WTC11 (cell line): ENCODE data around the gene ETNK2. TPM values are rescaled to one million over a fixed set of nuclear protein-coding genes. Genes with fewer than 3 reads are reported as not detected.
A peak's percentile ranks its signal among the peaks of the same experiment; 100 is the strongest.

Experiments
- ATAC-seq: fragments of 200-7000 bp; cut with Tn5 transposase; 2 replicates; pipeline ENCODE4 v1.10.0; 2021; ENCODE audit warnings: mild to moderate bottlenecking, moderate library complexity
- CTCF ChIA-PET: fragments of 300-600 bp; sonication (Branson Sonifier 250); formaldehyde crosslinking; loops from one replicate; lab custom pipeline; 2021; ENCODE audit warnings: antibody characterized with exemption; lab: Charles Lee
- POLR2A ChIA-PET: fragments of 350-600 bp; sonication (Branson Sonifier 250); formaldehyde crosslinking; loops from one replicate; lab custom pipeline; 2021; ENCODE audit warnings: antibody characterized with exemption; lab: Charles Lee
- DNase-seq: peaks from one replicate; pipeline ENCODE4 v3.0.0; 2021; ENCODE audit warnings: low spot score
- H3K27ac Mint-ChIP-seq: 2 replicates; pipeline ENCODE4 v1.8.0; 2021; ENCODE audit warnings: mixed read lengths
- H3K27me3 Mint-ChIP-seq: 2 replicates; pipeline ENCODE4 v1.8.0; 2021; ENCODE audit warnings: low read depth, mild to moderate bottlenecking, moderate library complexity, mixed read lengths
- H3K36me3 Mint-ChIP-seq: 2 replicates; pipeline ENCODE4 v1.8.0; 2021; ENCODE audit warnings: mixed read lengths
- H3K4me1 Mint-ChIP-seq: 2 replicates; pipeline ENCODE4 v1.8.0; 2022; ENCODE audit warnings: mixed read lengths
- H3K4me3 Mint-ChIP-seq: 2 replicates; pipeline ENCODE4 v1.8.0; 2021; ENCODE audit warnings: mild to moderate bottlenecking, moderate library complexity, mixed read lengths
- H3K9me3 Mint-ChIP-seq: 2 replicates; pipeline ENCODE4 v1.8.0; 2021; ENCODE audit warnings: mixed read lengths
- AFF4 ChIP-seq: sonication (generic); formaldehyde crosslinking; IDR thresholded peaks from 2 replicates; pipeline ENCODE4 v1.8.1; 2023; ENCODE audit warnings: mild to moderate bottlenecking, missing genetic modification reagents, borderline replicate concordance
- AR ChIP-seq: fragments of 250-450 bp; sonication (Bioruptor Pico); IDR thresholded peaks from 2 replicates; pipeline ENCODE4 v1.9.0; 2021; ENCODE audit warnings: mild to moderate bottlenecking
- ATF2 ChIP-seq: sonication (generic); formaldehyde crosslinking; IDR thresholded peaks from 2 replicates; pipeline ENCODE4 v1.8.1; 2022; ENCODE audit warnings: low read depth, missing genetic modification reagents, borderline replicate concordance
- ATF6 ChIP-seq: sonication (generic); formaldehyde crosslinking; IDR thresholded peaks from 2 replicates; pipeline ENCODE4 v1.8.1; 2023; ENCODE audit warnings: mild to moderate bottlenecking, missing genetic modification reagents
- E2F1 ChIP-seq: sonication (generic); formaldehyde crosslinking; IDR thresholded peaks from 2 replicates; pipeline ENCODE4 v1.8.0; 2022; ENCODE audit warnings: mild to moderate bottlenecking, missing genetic modification reagents
- FOXJ3 ChIP-seq: sonication (generic); formaldehyde crosslinking; IDR thresholded peaks from 2 replicates; pipeline ENCODE4 v1.9.0; 2021; ENCODE audit warnings: missing genetic modification reagents, mild to moderate bottlenecking, borderline replicate concordance
- GABPB1 ChIP-seq: sonication (generic); formaldehyde crosslinking; IDR thresholded peaks from 2 replicates; pipeline ENCODE4 v1.8.1; 2023; ENCODE audit warnings: mild to moderate bottlenecking, missing genetic modification reagents
- IRF1 ChIP-seq: sonication (generic); formaldehyde crosslinking; IDR thresholded peaks from 2 replicates; pipeline ENCODE4 v1.8.0; 2023; ENCODE audit warnings: missing genetic modification reagents
- NFYB ChIP-seq: sonication (generic); formaldehyde crosslinking; conservative IDR thresholded peaks from 2 replicates; pipeline ENCODE4 v1.8.0; 2022; ENCODE audit warnings: low read depth, missing genetic modification reagents
- STAT6 ChIP-seq: sonication (generic); formaldehyde crosslinking; conservative IDR thresholded peaks from 2 replicates; pipeline ENCODE4 v1.8.1; 2023; ENCODE audit warnings: mild to moderate bottlenecking, low read depth, missing genetic modification reagents, moderate library complexity
- ZMAT4 ChIP-seq: fragments of 250-450 bp; sonication (Bioruptor Pico); IDR thresholded peaks from 2 replicates; pipeline ENCODE4 v1.9.0; 2021; ENCODE audit warnings: mild to moderate bottlenecking
- ZNF232 ChIP-seq: sonication (generic); formaldehyde crosslinking; IDR thresholded peaks from 2 replicates; pipeline ENCODE4 v1.8.0; 2022; ENCODE audit warnings: mild to moderate bottlenecking, missing genetic modification reagents
- ZNF263 ChIP-seq: sonication (generic); formaldehyde crosslinking; IDR thresholded peaks from 2 replicates; pipeline ENCODE4 v1.8.1; 2022; ENCODE audit warnings: low read depth, mild to moderate bottlenecking, moderate library complexity, missing genetic modification reagents
- ZNF416 ChIP-seq: fragments of 250-450 bp; sonication (Bioruptor Pico); IDR thresholded peaks from 2 replicates; pipeline ENCODE4 v1.9.0; 2021; ENCODE audit warnings: mild to moderate bottlenecking, inconsistent platforms
- total RNA-seq: library from RNA; stranded (reverse); gene quantifications from 3 replicates; pipeline ENCODE4 v1.2.3, GENCODE V29; 2021

The ETNK2 gene
- total RNA-seq, 1 experiment from 2014 or later, result 19.7 TPM

GRCh38 chr1:204126386-204126785 lies 25.5 kb downstream of the ETNK2 start:
- TF ChIP-seq AFF4 (CRISPR knock-in tag), result no peak
- no peak for TF ChIP-seq ZNF263 (CRISPR knock-in tag)
- Mint-ChIP-seq H3K27me3 (no peaks in the 10 kb centered on the region), H3K36me3 (peaks cover 40% of the 10 kb centered on the region), H3K9me3 (no peaks in the 10 kb centered on the region), H3K4me3 (no peak overlapping the region), H3K27ac (0 out of 2 replicates have a peak overlapping the region, but pooled peaks have one; percentile 7), H3K4me1 (peaks cover 48% of the 10 kb centered on the region)
- DNase-seq (no peak), ATAC-seq (no peak)
- ChIA-PET POLR2A (interaction anchor here (2.2 kb wide), 1 partner anchor 255 kb away, joined by 13 read pairs; no protein-coding TSS in a partner anchor), CTCF (interaction anchor here (0.7 to 7.4 kb wide), 3 partner anchors 18 to 254 kb away, joined by 3 to 183 read pairs (median 58); no protein-coding TSS in a partner anchor)

GRCh38 chr1:204125759-204126351 lies 26.0 kb downstream of the ETNK2 start:
- Mint-ChIP-seq H3K4me3 (no peak overlapping the region), H3K4me1 (peaks cover 43% of the 10 kb centered on the region), H3K9me3 (no peaks in the 10 kb centered on the region), H3K36me3 (peaks cover 40% of the 10 kb centered on the region), H3K27me3 (no peaks in the 10 kb centered on the region), H3K27ac (peak overlapping the region; percentile 61; the same call in 1 of the 2 replicates)
- DNase-seq, result no peak
- ATAC-seq, result no peak
- POLR2A ChIA-PET, result interaction anchor here (2.2 kb wide), 1 partner anchor 254 kb away, joined by 13 read pairs; no protein-coding TSS in a partner anchor
- CTCF ChIA-PET, result interaction anchor here (7.4 kb wide), 1 partner anchor 253 kb away, joined by 183 read pairs; no protein-coding TSS in a partner anchor
- TF ChIP-seq ATF6 (no peak), STAT6 (CRISPR knock-in tag) (no peak), NFYB (no peak), GABPB1 (CRISPR knock-in tag) (no peak), ZNF232 (no peak), E2F1 (no peak), AR (CRISPR knock-in tag) (no peak), ZNF416 (CRISPR knock-in tag) (no peak), ZMAT4 (CRISPR knock-in tag) (no peak), ATF2 (CRISPR knock-in tag) (no peak), IRF1 (no peak), FOXJ3 (CRISPR knock-in tag) (no peak)
